Keratinocyte (primary cell): Measurements from ENCODE around the gene GOSR1. TPM values are rescaled to one million over a fixed set of nuclear protein-coding genes. Genes with fewer than 3 reads are reported as not detected.

Experiments
- DNase-seq: peaks from one replicate; pipeline ENCODE4 v3.0.0-alpha.2; 2011; ENCODE audit warnings: low read depth, missing footprints, low spot score
- FAIRE-seq: peaks from 2 replicates; lab custom pipeline; 2011; peaks lifted over from hg19 to GRCh38; lab: Jason Lieb, UNC
- H2AFZ ChIP-seq: 2 replicates; pipeline ENCODE4 v1.6.0; 2012; ENCODE audit warnings: low read length, control low read depth, inconsistent platforms; ENCODE audit not compliant: control insufficient read depth
- H3K27ac ChIP-seq: 2 replicates; pipeline ENCODE4 v1.5.1; 2011; ENCODE audit warnings: low read length; ENCODE audit not compliant: control insufficient read depth, insufficient read depth
- H3K27me3 ChIP-seq: 3 replicates; pipeline ENCODE4 v1.6.0; 2011; ENCODE audit warnings: low read length; ENCODE audit not compliant: control insufficient read depth, insufficient read depth; ENCODE audit errors: extremely low read depth
- H3K36me3 ChIP-seq, 2 experiments: 2 replicates in 1 of 2; 3 replicates in 1 of 2; pipeline ENCODE4 v1.5.1; 2011; ENCODE audit warnings: low read length in 2 of 2, mild to moderate bottlenecking in 1 of 2; ENCODE audit not compliant: control insufficient read depth in 2 of 2, insufficient read depth in 2 of 2; ENCODE audit errors: extremely low read depth in 1 of 2
- H3K4me1 ChIP-seq: 3 replicates; pipeline ENCODE4 v1.5.1; 2011; ENCODE audit warnings: low read length; ENCODE audit not compliant: control insufficient read depth, insufficient read depth; ENCODE audit errors: extremely low read depth
- H3K4me2 ChIP-seq: 3 replicates; pipeline ENCODE4 v1.6.0; 2011; ENCODE audit warnings: low read depth, low read length; ENCODE audit not compliant: control insufficient read depth, insufficient read depth; ENCODE audit errors: extremely low read depth
- H3K4me3 ChIP-seq, 3 experiments: fragments of 200-600 bp in 1 of 3; sonication (generic) in 1 of 3; 2 replicates in 2 of 3; 3 replicates in 1 of 3; pipeline ENCODE4 v1.5.1; 2011 to 2016; ENCODE audit warnings: low read length in 3 of 3, mild to moderate bottlenecking in 3 of 3, control low read depth in 2 of 3, inconsistent platforms in 1 of 3, low read depth in 1 of 3, mixed read lengths in 1 of 3, mixed run types in 1 of 3, moderate library complexity in 1 of 3; ENCODE audit not compliant: control insufficient read depth in 2 of 3, insufficient read depth in 2 of 3; ENCODE audit errors: extremely low read depth in 1 of 3
- H3K79me2 ChIP-seq: 2 replicates; pipeline ENCODE4 v1.6.0; 2012; ENCODE audit warnings: low read length; ENCODE audit not compliant: control insufficient read depth, insufficient read depth
- H3K9ac ChIP-seq: 3 replicates; pipeline ENCODE4 v1.6.0; 2011; ENCODE audit warnings: low read length; ENCODE audit not compliant: control insufficient read depth, insufficient read depth; ENCODE audit errors: extremely low read depth
- H3K9me1 ChIP-seq: 3 replicates; pipeline ENCODE4 v1.6.0; 2011; ENCODE audit warnings: low read length; ENCODE audit not compliant: control insufficient read depth, insufficient read depth; ENCODE audit errors: extremely low read depth
- H3K9me3 ChIP-seq: 2 replicates; pipeline ENCODE4 v1.5.1; 2012; ENCODE audit warnings: low read depth, low read length; ENCODE audit not compliant: control insufficient read depth
- H4K20me1 ChIP-seq: 3 replicates; pipeline ENCODE4 v1.6.0; 2011; ENCODE audit warnings: low read length; ENCODE audit not compliant: control insufficient read depth, insufficient read depth; ENCODE audit errors: extremely low read depth
- CTCF ChIP-seq, 3 experiments: IDR thresholded peaks in 1 of 3; conservative IDR thresholded peaks in 1 of 3; optimal IDR thresholded peaks in 1 of 3; 2 replicates in 2 of 3; 3 replicates in 1 of 3; pipeline versions ENCODE3 to v1.5.1; 2011; ENCODE audit warnings: low read length in 3 of 3, mild to moderate bottlenecking in 3 of 3, moderate library complexity in 2 of 3, control low read depth in 1 of 3, inconsistent platforms in 1 of 3; ENCODE audit not compliant: insufficient read depth in 2 of 3; ENCODE audit errors: extremely low read depth in 1 of 3
- EZH2 ChIP-seq: IDR thresholded peaks from one replicate; pipeline ENCODE4 v1.6.1; 2012; ENCODE audit warnings: inconsistent platforms, mild to moderate bottlenecking, low read length, moderate library complexity
- dilution Hi-C: fragments of 300-500 bp; cut with MboI; formaldehyde crosslinking; loops from one replicate; pipeline ENCODE4 v1.7.0; 2020; ENCODE audit warnings: low sequenced_read_pairs; ENCODE audit not compliant: extremely low pct_ligation_motif_present
- polyA plus RNA-seq, 5 experiments: library from polyadenylated mRNA; depleted of rRNA in 3 of 5; stranded (reverse) in 3 of 5; stranded (forward) in 1 of 5; unstranded in 1 of 5; fragments of >200 nt; gene quantifications; 1 replicate in 1 of 5; 2 replicates in 3 of 5; 3 replicates in 1 of 5; pipeline versions ENCODE4 v1.2.1 to v1.2.3, GENCODE V29; 2011 to 2012; ENCODE audit warnings: missing spikeins in 2 of 5, low read depth in 1 of 5, low replicate concordance in 1 of 5

The GOSR1 gene
- polyA plus RNA-seq, 1 donor (not counting 4 experiments of a cell fraction or from before 2014, with no cell fraction given), result 24.5 TPM

- Histone ChIP-seq H2AFZ (no peak overlapping the region), H3K9me1 (no peaks in the 10 kb centered on the region), H3K27me3 (no peaks in the 10 kb centered on the region), H3K79me2 (no peaks in the 10 kb centered on the region), H4K20me1 (peaks cover 2% of the 10 kb centered on the region), H3K9ac (no peak overlapping the region), H3K9me3 (no peaks in the 10 kb centered on the region), H3K4me2 (no peak overlapping the region), H3K4me1 (peaks cover 17% of the 10 kb centered on the region), H3K27ac (no peak overlapping the region), H3K4me3 (no peak overlapping the region), H3K36me3 (peaks cover 7 to 13% of the 10 kb centered on the region in 2 experiments)
- TF ChIP-seq EZH2 (no peak), CTCF (optimal IDR thresholded peaks at IDR 0.05 in 1 of 3, IDR thresholded peaks at IDR 0.05 in 1 of 3, conservative IDR thresholded peaks at IDR 0.05 in 1 of 3; ENCODE audit: extremely low read depth in 1 of 3, insufficient read depth in 2 of 3, low read length in 3 of 3) (no peak)
- FAIRE-seq, result no peak
- dilution Hi-C loops, result no loop called here
- DNase-seq, result no peak
These were observed 40.6 kb downstream of the GOSR1 start for GRCh38 chr17:30517786-30518185.

- H4K20me1 ChIP-seq, result peaks cover 2% of the 10 kb centered on the region
- H3K27me3 ChIP-seq, result no peaks in the 10 kb centered on the region
- no peak overlapping the region for H3K9ac ChIP-seq
- dilution Hi-C loops, result no loop called here
- no peaks in the 10 kb centered on the region for H3K79me2 ChIP-seq
- H3K36me3 ChIP-seq, result peaks cover 7 to 11% of the 10 kb centered on the region in 2 experiments
- H3K4me3 ChIP-seq, result no peak overlapping the region
- H3K27ac ChIP-seq, result peak overlapping the region; percentile 26
- H3K4me2 ChIP-seq, result no peak overlapping the region
- FAIRE-seq (no peak), DNase-seq (no peak)
- H3K9me3 ChIP-seq, result no peaks in the 10 kb centered on the region
- peaks cover 17% of the 10 kb centered on the region for H3K4me1 ChIP-seq
- no peak for TF ChIP-seq CTCF (optimal IDR thresholded peaks at IDR 0.05 in 1 of 3, IDR thresholded peaks at IDR 0.05 in 1 of 3, conservative IDR thresholded peaks at IDR 0.05 in 1 of 3; ENCODE audit: extremely low read depth in 1 of 3, insufficient read depth in 2 of 3, low read length in 3 of 3)
- no peak for TF ChIP-seq EZH2
- no peak overlapping the region for H2AFZ ChIP-seq
- no peaks in the 10 kb centered on the region for H3K9me1 ChIP-seq
These were observed 42.0 kb downstream of the GOSR1 start for GRCh38 chr17:30519166-30519565.
